RKO (cell line): ENCODE measurements around the gene GOLGA1.

ENCODE experiments used
- DNase-seq: peaks from one replicate; pipeline ENCODE4 v3.0.0-alpha.2; 2016; ENCODE audit warnings: low spot score

Gene GOLGA1

GRCh38 chr9:124884376-124884775 lies 56.5 kb downstream of the GOLGA1 start:
- no peak for DNase-seq

GRCh38 chr9:124882231-124882630 lies 58.7 kb downstream of the GOLGA1 start:
- no peak for DNase-seq

GRCh38 chr9:124881138-124881743 lies 59.6 kb downstream of the GOLGA1 start:
- no peak for DNase-seq

GRCh38 chr9:124880501-124880900 lies 60.4 kb downstream of the GOLGA1 start:
- no peak for DNase-seq

- no peak for DNase-seq
These were observed 61.7 kb downstream of the GOLGA1 start for GRCh38 chr9:124879226-124879625.

- no peak for DNase-seq
These were observed 62.4 kb downstream of the GOLGA1 start for GRCh38 chr9:124878518-124878917.

- DNase-seq = no peak
These were observed 62.9 kb downstream of the GOLGA1 start for GRCh38 chr9:124878021-124878420.

GRCh38 chr9:124877021-124877782 lies 63.7 kb downstream of the GOLGA1 start:
- DNase-seq = no peak

GRCh38 chr9:124875501-124875900 lies 65.4 kb downstream of the GOLGA1 start:
- DNase-seq = no peak

GRCh38 chr9:124873664-124874063 lies 67.2 kb downstream of the GOLGA1 start:
- no peak for DNase-seq

- no peak for DNase-seq
These were observed 69.7 kb downstream of the GOLGA1 start for GRCh38 chr9:124871156-124871561.

GRCh38 chr9:124870723-124871122 lies 70.2 kb downstream of the GOLGA1 start:
- peak; percentile 32 for DNase-seq

- DNase-seq = peak; percentile 87
These were observed 70.8 kb downstream of the GOLGA1 start for GRCh38 chr9:124869986-124870560.

GRCh38 chr9:124869466-124869985 lies 71.4 kb downstream of the GOLGA1 start:
- DNase-seq = peak; percentile 61

GRCh38 chr9:124868511-124869465 lies 72.1 kb downstream of the GOLGA1 start:
- peak; percentile 92 for DNase-seq

- DNase-seq = no peak
These were observed 77.5 kb downstream of the GOLGA1 start for GRCh38 chr9:124863371-124863871.

- peak; percentile 97 for DNase-seq
These were observed 79.3 kb downstream of the GOLGA1 start, which contains the start of the genes ARPC5L and RPL35 for GRCh38 chr9:124861342-124862229. Gene ARPC5L (plus strand): TSS chr9:124862130. CDS start chr9:124869291, 7,161 bp downstream. Gene RPL35 (minus strand): TSS chr9:124861957. CDS start chr9:124861912, 45 bp downstream.

- peak; percentile 66 for DNase-seq
These were observed 80.1 kb downstream of the GOLGA1 start for GRCh38 chr9:124860582-124861341.

GRCh38 chr9:124859803-124860581 lies 80.9 kb downstream of the GOLGA1 start:
- DNase-seq = peak; percentile 46
